K562 (cell line): Measurements from ENCODE around the gene PET100. TPM values are rescaled to one million over a fixed set of nuclear protein-coding genes. Genes with fewer than 3 reads are reported as not detected.

Experiments
- CREB3 ChIP-seq: fragments of 450-650 bp; conservative IDR thresholded peaks from 2 replicates; pipeline ENCODE4 v1.6.1; 2016; ENCODE audit warnings: missing genetic modification characterization, low read depth, mild to moderate bottlenecking, missing compliant biosample characterization, moderate library complexity
- CSDE1 ChIP-seq, 2 experiments: fragments of 450-650 bp; IDR thresholded peaks; 2 replicates each; pipeline ENCODE4 v1.6.1; 2016; ENCODE audit warnings: mild to moderate bottlenecking in 1 of 2
- E2F6 ChIP-seq, 2 experiments: IDR thresholded peaks; 2 replicates each; pipeline ENCODE4 v1.6.1; 2011; ENCODE audit warnings: borderline replicate concordance in 1 of 2, control low read depth in 1 of 2, low read depth in 1 of 2, low read length in 1 of 2, mild to moderate bottlenecking in 1 of 2, mixed read lengths in 1 of 2, moderate library complexity in 1 of 2; ENCODE audit not compliant: insufficient read depth in 1 of 2, insufficient read length in 1 of 2, poor library complexity in 1 of 2, severe bottlenecking in 1 of 2; ENCODE audit errors: extremely low read depth in 1 of 2
- FOXJ2 ChIP-seq: fragments of 200-800 bp; sonication (Bioruptor generic); IDR thresholded peaks from 2 replicates; pipeline ENCODE4 v1.6.1; 2016; ENCODE audit warnings: missing genetic modification characterization, missing compliant biosample characterization
- HBP1 ChIP-seq: fragments of 450-650 bp; formaldehyde crosslinking; IDR thresholded peaks from 2 replicates; pipeline ENCODE4 v1.4.0; 2022; ENCODE audit warnings: missing genetic modification characterization
- MAFF ChIP-seq: IDR thresholded peaks from 2 replicates; pipeline ENCODE4 v1.6.1; 2012; ENCODE audit warnings: low read length, improper control_type of control experiment
- MAFK ChIP-seq: IDR thresholded peaks from 2 replicates; pipeline ENCODE4 v1.6.1; 2011; ENCODE audit warnings: low read length, improper control_type of control experiment
- MLX ChIP-seq, 2 experiments: fragments of 450-650 bp in 1 of 2; sonication (generic) in 1 of 2; formaldehyde crosslinking; conservative IDR thresholded peaks; 2 replicates each; pipeline versions ENCODE4 v1.4.0 to v1.8.1; 2020 to 2022; ENCODE audit warnings: mild to moderate bottlenecking in 1 of 2, missing genetic modification reagents in 1 of 2
- NFIC ChIP-seq: fragments of 450-650 bp; IDR thresholded peaks from 2 replicates; pipeline ENCODE4 v1.6.1; 2017; ENCODE audit warnings: mild to moderate bottlenecking, inconsistent platforms
- PBX2 ChIP-seq, 2 experiments: IDR thresholded peaks in 1 of 2; conservative IDR thresholded peaks in 1 of 2; 2 replicates each; pipeline ENCODE4 v1.6.1; 2016; ENCODE audit warnings: low read depth in 2 of 2, mild to moderate bottlenecking in 1 of 2, missing compliant biosample characterization in 1 of 2, missing genetic modification characterization in 1 of 2, moderate library complexity in 1 of 2
- POLR2AphosphoS5 ChIP-seq: IDR thresholded peaks from 2 replicates; pipeline ENCODE4 v1.6.1; 2011; ENCODE audit warnings: mild to moderate bottlenecking, low read depth, low read length, moderate library complexity; ENCODE audit not compliant: control insufficient read depth, insufficient read depth
- RBFOX2 ChIP-seq: fragments of 200-400 bp; formaldehyde crosslinking; IDR thresholded peaks from 2 replicates; pipeline ENCODE4 v1.6.1; 2017; ENCODE audit warnings: low read depth, mild to moderate bottlenecking, low read length, moderate library complexity
- STAT6 ChIP-seq: sonication (generic); formaldehyde crosslinking; IDR thresholded peaks from 2 replicates; pipeline ENCODE4 v1.8.1; 2023; ENCODE audit warnings: mild to moderate bottlenecking, missing genetic modification reagents
- ZNF668 ChIP-seq: fragments of 250-450 bp; sonication (Bioruptor Pico); IDR thresholded peaks from 2 replicates; pipeline ENCODE4 v1.8.0; 2022; ENCODE audit warnings: mild to moderate bottlenecking, inconsistent platforms
- ZSCAN32 ChIP-seq: fragments of 450-650 bp; formaldehyde crosslinking; IDR thresholded peaks from 2 replicates; pipeline ENCODE4 v1.4.0; 2020; ENCODE audit warnings: mild to moderate bottlenecking, moderate library complexity
- polyA plus RNA-seq, 8 experiments: library from polyadenylated mRNA; depleted of rRNA in 4 of 8; stranded (reverse) in 5 of 8; unstranded in 3 of 8; fragments of >200 nt; fragmentation: Nextera tagmentation in 2 of 8; fragmentation: Illumina TruSeq in 1 of 8; extraction: Ambion mirVana in 2 of 8; extraction: Trizol in 1 of 8; gene quantifications; 2 replicates each; pipeline versions ENCODE4 v1.2.1 to v1.2.3, GENCODE V29; 2011 to 2014; ENCODE audit warnings: inconsistent platforms in 1 of 8, missing spikeins in 1 of 8
- total RNA-seq, 7 experiments: library from RNA; depleted of rRNA in 6 of 7; stranded (reverse); fragments of >200 nt in 6 of 7; fragmentation: Illumina TruSeq in 2 of 7; extraction: Trizol in 2 of 7; gene quantifications; 2 replicates each; pipeline versions ENCODE4 v1.2.1 to v1.2.3, GENCODE V29; 2011 to 2021; ENCODE audit warnings: low replicate concordance in 1 of 7

Gene PET100
- total and polyA plus RNA-seq, 9 of the 15 experiments (the other 6 are each of a cell fraction or from before 2014, with no cell fraction given), result 62.3 to 351 (median 98.3) TPM

- no peak for TF ChIP-seq ZNF668 (CRISPR knock-in tag)
- no peak for TF ChIP-seq MAFK
- no peak for TF ChIP-seq NFIC
- TF ChIP-seq MAFF, result no peak
- peak; percentile 92 for TF ChIP-seq PBX2 (CRISPR knock-in tag; IDR thresholded peaks at IDR 0.05; ENCODE audit: low read depth)
- peak; percentile 99 for TF ChIP-seq PBX2 (tag; conservative IDR thresholded peaks at IDR 0.05; ENCODE audit: low read depth)
- TF ChIP-seq MLX (CRISPR knock-in tag; conservative IDR thresholded peaks at IDR 0.05), result no peak
- TF ChIP-seq E2F6 (IDR thresholded peaks at IDR 0.05; ENCODE audit: borderline replicate concordance in 1 of 2, extremely low read depth in 1 of 2, insufficient read depth in 1 of 2, insufficient read length in 1 of 2, low read depth in 1 of 2, low read length in 1 of 2, poor library complexity in 1 of 2, severe bottlenecking in 1 of 2), result no peak
- TF ChIP-seq POLR2AphosphoS5, result no peak
- TF ChIP-seq CREB3 (tag), result no peak
- TF ChIP-seq STAT6 (CRISPR knock-in tag), result no peak
- TF ChIP-seq HBP1 (CRISPR knock-in tag), result no peak
- no peak for TF ChIP-seq CSDE1 (IDR thresholded peaks at IDR 0.05)
- no peak for TF ChIP-seq RBFOX2
- no peak for TF ChIP-seq ZSCAN32 (CRISPR knock-in tag)
- TF ChIP-seq FOXJ2 (tag), result no peak
These were observed 23.9 kb upstream of the PET100 start (continued) for GRCh38 chr19:7605490-7606222.
